Measurements from ENCODE around the gene SNAP23. TPM values are rescaled to one million over a fixed set of nuclear protein-coding genes. Genes with fewer than 3 reads are reported as not detected.

The SNAP23 gene
- total RNA-seq: 54.8 and 59.2 TPM in 2 replicates
- long read RNA-seq, transcript SNAP23-201 (8 exons, 2,687 nt): major isoform, 152 of 197 reads
- long read RNA-seq, transcript SNAP23-202 (7 exons, 2,480 nt): minor isoform, 6 of 197 reads
- long read RNA-seq, partial matches to known transcripts: 3 of 197 reads
- long read RNA-seq, other reads (novel, unspliced or antisense): 35 of 197 reads

DNA sequence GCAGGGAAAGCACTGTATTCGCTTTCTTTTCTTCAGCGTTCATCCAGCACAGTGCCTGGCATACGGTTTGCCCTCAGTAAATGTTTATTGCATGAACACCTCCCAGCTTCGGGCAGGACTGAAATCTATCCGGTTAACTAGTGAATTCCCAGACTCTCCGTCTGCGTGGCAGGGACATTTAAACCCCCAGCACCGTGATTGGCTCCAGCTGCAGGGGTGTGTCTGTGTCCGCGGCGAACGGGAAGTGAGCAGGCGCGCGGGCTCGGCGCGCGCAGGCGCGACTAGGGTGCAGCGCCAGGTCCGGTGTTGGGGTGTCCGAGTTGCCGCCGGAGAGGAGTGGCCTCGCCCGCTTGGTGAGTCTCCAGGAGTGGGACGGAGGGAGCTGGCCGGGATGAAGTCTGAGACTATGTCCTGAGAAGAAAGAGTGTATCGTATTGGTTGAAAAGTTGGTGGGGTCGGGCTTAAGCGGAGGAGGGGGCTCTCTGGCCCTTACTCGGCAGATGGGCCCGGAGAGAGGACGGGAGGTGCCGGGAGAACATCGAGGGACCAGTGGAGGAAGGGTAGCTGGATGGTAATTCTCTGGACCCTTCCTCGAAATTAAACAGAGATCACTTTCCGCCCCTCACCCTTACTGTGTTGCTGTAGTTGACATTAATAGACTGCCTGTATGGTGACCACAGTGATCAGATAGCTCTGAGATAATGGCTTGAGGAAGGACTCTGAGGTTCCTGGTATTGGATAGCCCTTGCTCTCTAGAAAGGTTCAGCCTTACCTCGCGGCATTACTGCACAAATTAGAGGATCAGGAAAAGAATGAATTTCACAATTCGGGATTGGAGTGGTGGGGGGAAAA, at the start of gene SNAP23:
Gene SNAP23, plus strand, starts transcription at position 274 of the 852 bp plus-strand sequence. CDS start 16,213 bp downstream, outside the sequence.
- peak; percentile 82 for DNase-seq (ENCODE audit: low read depth, low spot score)
- Mint-ChIP-seq H3K9me3 (no peaks in the 10 kb centered on the region), H3K36me3 (ENCODE audit: low read depth) (no peaks in the 10 kb centered on the region), H3K4me1 (peaks cover 42% of the 10 kb centered on the region), H3K27ac (ENCODE audit: unreplicated experiment) (peak within 1 kb of the TSS; percentile 94), H3K27me3 (ENCODE audit: low read depth) (no peaks in the 10 kb centered on the region), H3K4me3 (peak within 1 kb of the TSS; percentile 96)
- TF ChIP-seq, protein P1, sequence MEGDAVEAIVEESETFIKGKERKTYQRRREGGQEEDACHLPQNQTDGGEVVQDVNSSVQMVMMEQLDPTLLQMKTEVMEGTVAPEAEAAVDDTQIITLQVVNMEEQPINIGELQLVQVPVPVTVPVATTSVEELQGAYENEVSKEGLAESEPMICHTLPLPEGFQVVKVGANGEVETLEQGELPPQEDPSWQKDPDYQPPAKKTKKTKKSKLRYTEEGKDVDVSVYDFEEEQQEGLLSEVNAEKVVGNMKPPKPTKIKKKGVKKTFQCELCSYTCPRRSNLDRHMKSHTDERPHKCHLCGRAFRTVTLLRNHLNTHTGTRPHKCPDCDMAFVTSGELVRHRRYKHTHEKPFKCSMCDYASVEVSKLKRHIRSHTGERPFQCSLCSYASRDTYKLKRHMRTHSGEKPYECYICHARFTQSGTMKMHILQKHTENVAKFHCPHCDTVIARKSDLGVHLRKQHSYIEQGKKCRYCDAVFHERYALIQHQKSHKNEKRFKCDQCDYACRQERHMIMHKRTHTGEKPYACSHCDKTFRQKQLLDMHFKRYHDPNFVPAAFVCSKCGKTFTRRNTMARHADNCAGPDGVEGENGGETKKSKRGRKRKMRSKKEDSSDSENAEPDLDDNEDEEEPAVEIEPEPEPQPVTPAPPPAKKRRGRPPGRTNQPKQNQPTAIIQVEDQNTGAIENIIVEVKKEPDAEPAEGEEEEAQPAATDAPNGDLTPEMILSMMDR (conservative IDR thresholded peaks at IDR 0.05): no peak

DNA sequence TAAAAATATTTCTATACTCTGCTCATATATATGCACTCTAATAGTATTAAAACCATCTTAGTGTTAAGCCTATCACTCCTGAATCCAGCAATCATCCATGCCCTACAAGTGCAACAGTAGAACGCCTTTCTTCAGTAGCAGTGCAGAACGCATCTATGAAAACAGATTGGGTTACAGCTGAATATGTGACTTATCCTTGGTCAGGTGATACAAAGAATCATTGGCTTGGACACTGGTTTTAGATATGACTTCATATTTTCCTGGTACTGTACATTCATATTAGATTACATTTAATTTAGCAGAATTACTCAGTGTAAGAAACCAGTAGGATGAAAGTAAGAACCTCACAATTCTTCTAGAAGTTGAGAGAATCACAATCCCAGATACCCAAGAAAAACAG, 47.8 kb upstream of the SNAP23 start:
- Mint-ChIP-seq H3K9me3 (no peaks in the 10 kb centered on the region), H3K36me3 (ENCODE audit: low read depth) (peaks cover 32% of the 10 kb centered on the region), H3K27me3 (ENCODE audit: low read depth) (no peaks in the 10 kb centered on the region), H3K4me1 (no peaks in the 10 kb centered on the region), H3K4me3 (no peak overlapping the region), H3K27ac (ENCODE audit: unreplicated experiment) (no peak overlapping the region)
- DNase-seq (ENCODE audit: low read depth, low spot score): no peak
- TF ChIP-seq, protein P1 (conservative IDR thresholded peaks at IDR 0.05): no peak

DNA sequence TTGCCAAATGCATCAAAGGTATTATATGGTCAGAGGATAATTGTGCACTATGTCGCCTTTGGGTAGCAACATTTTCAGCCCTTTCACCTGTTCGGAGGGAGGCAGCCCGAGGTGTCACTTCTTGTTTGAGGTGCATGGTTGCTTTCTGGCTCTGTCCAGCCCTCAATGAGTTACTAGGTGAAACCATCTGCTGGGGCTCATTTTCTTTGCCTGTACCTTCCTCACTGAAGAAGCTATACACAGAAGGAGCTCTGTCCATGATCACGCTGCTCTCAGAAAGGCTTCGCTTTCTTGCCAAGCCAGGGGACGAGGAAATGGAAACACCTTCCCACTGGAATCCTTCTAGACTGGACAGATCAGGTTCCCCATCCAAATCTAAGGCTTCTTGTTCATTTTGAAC, 47.2 kb upstream of the SNAP23 start:
- peaks cover 32% of the 10 kb centered on the region for H3K36me3 Mint-ChIP-seq (ENCODE audit: low read depth)

DNA sequence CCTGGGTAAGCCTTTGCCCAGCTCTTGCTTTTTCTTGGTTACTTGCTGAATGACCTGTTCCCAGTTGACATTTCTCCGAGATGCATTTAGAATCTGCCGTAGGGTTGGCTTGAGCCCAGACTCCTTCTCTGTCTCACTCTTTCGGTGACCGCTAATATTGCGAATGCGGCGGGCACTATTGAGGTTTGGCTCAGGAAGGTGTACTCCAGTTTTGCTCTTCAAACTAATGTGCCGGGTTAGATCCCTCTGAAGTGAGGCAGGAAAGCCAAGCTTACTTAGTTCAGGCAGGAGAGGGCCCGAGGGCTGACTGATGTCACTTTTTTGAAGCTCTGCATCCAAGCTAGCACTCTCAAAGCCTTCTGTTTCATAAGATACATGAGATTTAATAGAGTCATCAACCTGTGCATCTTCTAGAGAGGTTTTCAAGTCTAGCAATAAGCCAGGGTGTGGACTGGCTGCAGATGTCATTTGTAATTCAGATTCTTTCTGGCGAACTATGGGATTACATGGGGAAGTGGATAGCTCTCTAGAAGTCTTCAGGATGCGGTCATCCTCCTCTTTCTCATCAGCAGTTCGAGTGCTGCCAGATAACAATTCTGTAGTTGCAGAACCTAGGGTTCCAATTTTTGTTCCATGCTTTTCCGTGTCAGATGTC, 45.5 kb upstream of the SNAP23 start:
- no peaks in the 10 kb centered on the region for H3K27me3 Mint-ChIP-seq (ENCODE audit: low read depth)
- TF ChIP-seq, protein P1 (conservative IDR thresholded peaks at IDR 0.05): no peak
- no peaks in the 10 kb centered on the region for H3K4me1 Mint-ChIP-seq
- no peak overlapping the region for H3K4me3 Mint-ChIP-seq
- no peak for DNase-seq (ENCODE audit: low read depth, low spot score)
- no peak overlapping the region for H3K27ac Mint-ChIP-seq (ENCODE audit: unreplicated experiment)
- peaks cover 30% of the 10 kb centered on the region for H3K36me3 Mint-ChIP-seq (ENCODE audit: low read depth)
- H3K9me3 Mint-ChIP-seq: no peaks in the 10 kb centered on the region

More for the DNA sequence above, 47.2 kb upstream of the SNAP23 start:
- Mint-ChIP-seq H3K27ac (ENCODE audit: unreplicated experiment) (no peak overlapping the region), H3K4me1 (no peaks in the 10 kb centered on the region), H3K9me3 (no peaks in the 10 kb centered on the region), H3K4me3 (no peak overlapping the region), H3K27me3 (ENCODE audit: low read depth) (no peaks in the 10 kb centered on the region)
- TF ChIP-seq, protein P1 (conservative IDR thresholded peaks at IDR 0.05): no peak
- DNase-seq (ENCODE audit: low read depth, low spot score): no peak

DNA sequence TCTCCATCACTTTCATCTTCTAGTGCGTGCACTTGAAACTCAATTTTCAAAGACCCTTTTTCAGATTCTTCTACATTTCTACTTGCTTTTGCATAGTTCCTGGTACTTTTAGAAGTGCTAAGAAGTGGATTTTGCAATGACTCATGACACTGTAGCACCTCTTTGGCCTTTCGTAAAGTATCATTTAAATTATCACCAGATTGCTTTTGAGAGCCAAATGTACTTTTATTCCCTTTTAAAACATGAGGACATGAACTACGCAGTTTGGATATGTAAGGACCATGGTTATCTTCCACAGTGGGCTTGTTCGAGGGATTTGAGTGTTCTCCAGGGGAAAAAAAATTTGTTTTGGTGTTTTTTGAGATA, 45.0 kb upstream of the SNAP23 start:
- TF ChIP-seq, protein P1 (conservative IDR thresholded peaks at IDR 0.05): no peak
- Mint-ChIP-seq H3K4me1 (no peaks in the 10 kb centered on the region), H3K36me3 (ENCODE audit: low read depth) (peaks cover 30% of the 10 kb centered on the region), H3K9me3 (no peaks in the 10 kb centered on the region), H3K27ac (ENCODE audit: unreplicated experiment) (peak overlapping the region; percentile 1), H3K27me3 (ENCODE audit: low read depth) (no peaks in the 10 kb centered on the region), H3K4me3 (no peak overlapping the region)
- no peak for DNase-seq (ENCODE audit: low read depth, low spot score)
